Fibroblast of peridontal ligament (primary cell): ENCODE results near the gene CSNK2A3.
"Not testable (repeated sequence)": the region's sequence is repeated elsewhere in the genome, so short reads cannot be mapped to it uniquely, and the experiment has no call there.

Experiments
- DNase-seq: peaks from one replicate; pipeline ENCODE4 v3.0.0-alpha.2; 2010; ENCODE audit errors: extremely low read depth

Gene CSNK2A3

GRCh38 chr11:11380340-11380739, 27.3 kb upstream of the CSNK2A3 start:
- no peak for DNase-seq

DNA sequence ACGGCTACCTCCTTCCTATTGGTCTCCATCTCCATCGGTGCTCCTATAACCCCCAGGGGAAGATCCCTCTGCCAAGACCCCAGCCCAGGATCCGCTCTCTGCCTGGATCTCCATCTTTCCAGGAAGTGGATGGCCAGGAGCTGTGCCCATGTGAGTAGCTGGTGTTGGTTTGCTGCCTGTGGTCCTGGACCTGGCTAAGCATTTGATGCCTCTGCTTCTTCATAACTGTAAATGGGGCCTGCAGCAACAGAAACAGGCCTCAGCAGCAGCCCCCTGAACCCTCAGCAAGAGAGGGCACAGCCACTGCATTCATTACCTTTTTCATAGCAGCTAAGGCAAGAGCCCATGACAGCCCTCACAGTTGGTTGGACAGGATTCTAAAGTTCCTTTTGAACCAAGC, 26.6 kb upstream of the CSNK2A3 start:
- DNase-seq = no peak

- no peak for DNase-seq
Observed at GRCh38 chr11:11378184-11378940, 25.3 kb upstream of the CSNK2A3 start.

DNA sequence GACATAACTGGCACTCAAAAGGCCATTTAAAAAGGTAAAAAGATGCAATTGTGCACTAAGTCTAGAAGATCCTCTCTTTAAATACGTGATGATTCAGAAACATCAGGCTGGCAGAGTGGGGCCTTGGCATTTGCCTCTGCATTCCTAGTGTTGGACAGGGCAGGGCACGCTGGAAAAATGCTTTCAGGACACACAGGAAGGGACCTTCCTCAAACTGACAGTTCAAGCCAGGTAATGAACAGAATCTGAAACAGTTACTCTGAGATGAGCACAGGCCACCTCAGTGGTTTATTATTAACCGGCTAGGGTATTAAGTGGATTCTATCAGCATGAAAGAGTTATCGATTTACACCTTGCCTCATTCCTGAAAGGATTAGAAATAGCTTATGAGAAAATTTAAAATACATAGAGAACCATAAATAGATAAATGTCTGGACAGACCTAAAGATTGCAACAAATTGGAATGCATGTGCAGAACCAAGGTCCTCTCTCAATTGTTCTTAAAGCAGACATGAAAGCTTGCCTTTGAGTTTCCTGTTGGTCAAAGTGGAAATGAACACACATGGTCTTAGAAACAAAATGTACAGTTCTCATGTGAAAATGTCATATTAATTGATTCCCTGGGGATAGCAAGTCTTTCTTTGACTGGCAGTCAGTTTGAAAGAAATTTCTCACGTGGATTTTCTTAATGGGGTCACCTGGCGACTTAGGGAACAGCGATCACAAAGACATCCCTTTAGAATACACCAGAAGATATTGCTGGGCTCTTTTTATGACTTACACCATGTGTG, 21.5 kb upstream of the CSNK2A3 start:
- no peak for DNase-seq

DNA sequence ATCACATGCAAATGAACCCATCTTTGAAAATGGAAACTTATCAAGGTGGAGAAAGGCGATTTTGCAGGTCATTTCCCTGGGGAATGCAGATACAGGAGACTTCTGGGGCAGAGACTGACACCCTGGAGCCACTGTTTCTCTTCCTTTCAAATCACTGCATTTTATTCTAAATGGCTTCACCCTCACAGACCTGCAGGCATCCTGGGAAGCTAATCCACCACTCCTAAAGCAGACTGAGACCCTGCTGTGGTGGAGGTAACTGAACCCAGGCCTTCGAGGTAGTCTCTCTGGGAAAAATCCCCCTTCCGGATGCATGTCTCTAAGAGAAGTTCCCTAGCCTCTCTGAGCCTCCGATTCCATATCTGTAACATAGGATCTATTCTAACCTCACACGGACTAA, 20.9 kb upstream of the CSNK2A3 start:
- no peak for DNase-seq

- no peak for DNase-seq
Observed at GRCh38 chr11:11372461-11372860, 19.4 kb upstream of the CSNK2A3 start.

GRCh38 chr11:11370962-11371303, 17.9 kb upstream of the CSNK2A3 start:
- DNase-seq = no peak

- DNase-seq = no peak
Observed at GRCh38 chr11:11370255-11370961, 17.4 kb upstream of the CSNK2A3 start.

- DNase-seq = peak; percentile 25
Observed at GRCh38 chr11:11366793-11367192, 13.7 kb upstream of the CSNK2A3 start.

GRCh38 chr11:11363674-11364073, 10.6 kb upstream of the CSNK2A3 start:
- DNase-seq = no peak

GRCh38 chr11:11359611-11360010, 6.6 kb upstream of the CSNK2A3 start:
- no peak for DNase-seq

DNA sequence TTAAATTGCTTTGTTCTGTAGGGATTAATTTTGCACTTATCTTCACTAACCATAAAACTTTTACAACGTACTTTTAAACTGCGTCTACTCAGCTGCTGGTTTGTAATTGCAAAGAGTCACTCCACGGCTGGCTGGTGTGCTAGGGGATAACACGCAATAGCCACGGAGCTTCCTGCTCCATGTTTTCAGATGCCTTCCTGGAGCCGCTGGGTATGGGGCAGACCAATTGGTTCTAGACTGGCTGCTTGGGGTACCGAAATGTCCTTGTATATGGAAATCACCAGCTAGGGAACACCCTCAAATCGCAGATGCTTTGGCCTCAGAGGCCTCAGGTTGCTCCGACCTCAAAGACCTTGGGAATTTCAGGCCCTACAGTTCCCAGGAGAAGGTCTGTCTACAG, 3.8 kb upstream of the CSNK2A3 start:
- no peak for DNase-seq

- DNase-seq = not testable (repeated sequence)
Observed at GRCh38 chr11:11351851-11352250, 1.2 kb downstream of the CSNK2A3 start.

DNA sequence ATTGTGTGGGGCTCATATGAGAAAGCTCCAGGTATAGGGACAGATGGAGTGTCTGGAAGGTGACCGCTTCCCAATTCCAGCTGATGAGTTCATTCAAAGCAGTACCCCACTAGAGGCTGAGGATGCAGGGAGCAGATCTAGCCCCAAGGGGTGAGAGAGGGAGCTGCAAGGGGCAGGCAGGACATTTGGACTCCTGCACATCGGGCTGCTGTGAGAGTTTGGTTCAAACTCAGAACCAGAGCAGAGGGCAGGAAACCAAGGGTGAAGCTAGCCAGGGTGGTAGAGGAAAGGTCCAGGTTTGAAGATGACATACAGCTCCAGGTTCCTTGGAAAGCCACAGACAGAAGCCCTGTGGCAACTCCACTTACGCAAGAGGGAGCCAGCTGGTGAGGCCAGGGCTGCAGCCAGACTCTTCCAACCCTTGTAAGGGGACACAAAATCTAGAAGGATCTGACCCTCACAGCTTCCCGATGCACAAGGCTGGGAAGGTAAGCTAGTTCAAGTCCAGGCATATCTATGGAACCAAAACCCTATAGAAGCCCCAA, 1.9 kb downstream of the CSNK2A3 start:
- DNase-seq = no peak

DNA sequence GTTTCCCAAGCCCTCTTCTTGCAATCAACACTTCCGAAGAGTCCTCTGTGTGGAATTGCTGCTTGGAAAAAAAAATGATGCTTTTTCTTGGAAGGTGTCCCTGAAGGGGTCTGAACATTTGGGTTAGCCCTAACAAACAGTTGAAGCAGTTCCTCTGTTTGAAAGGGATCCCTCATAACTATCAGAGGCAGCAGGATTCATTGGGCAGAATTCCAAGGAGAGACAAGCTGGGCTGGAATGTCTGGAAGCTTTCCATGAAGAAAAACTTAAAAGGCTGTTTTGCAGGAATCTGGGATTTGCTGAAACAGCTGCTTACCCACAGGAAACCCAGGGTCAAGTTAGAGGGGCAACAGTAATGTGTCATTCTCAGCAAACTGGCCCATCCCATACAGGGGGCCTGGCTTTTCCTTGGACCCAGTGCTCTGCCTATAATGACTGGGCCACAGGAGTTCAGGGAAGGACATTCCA, 3.1 kb downstream of the CSNK2A3 start:
- peak; percentile 65 for DNase-seq

DNA sequence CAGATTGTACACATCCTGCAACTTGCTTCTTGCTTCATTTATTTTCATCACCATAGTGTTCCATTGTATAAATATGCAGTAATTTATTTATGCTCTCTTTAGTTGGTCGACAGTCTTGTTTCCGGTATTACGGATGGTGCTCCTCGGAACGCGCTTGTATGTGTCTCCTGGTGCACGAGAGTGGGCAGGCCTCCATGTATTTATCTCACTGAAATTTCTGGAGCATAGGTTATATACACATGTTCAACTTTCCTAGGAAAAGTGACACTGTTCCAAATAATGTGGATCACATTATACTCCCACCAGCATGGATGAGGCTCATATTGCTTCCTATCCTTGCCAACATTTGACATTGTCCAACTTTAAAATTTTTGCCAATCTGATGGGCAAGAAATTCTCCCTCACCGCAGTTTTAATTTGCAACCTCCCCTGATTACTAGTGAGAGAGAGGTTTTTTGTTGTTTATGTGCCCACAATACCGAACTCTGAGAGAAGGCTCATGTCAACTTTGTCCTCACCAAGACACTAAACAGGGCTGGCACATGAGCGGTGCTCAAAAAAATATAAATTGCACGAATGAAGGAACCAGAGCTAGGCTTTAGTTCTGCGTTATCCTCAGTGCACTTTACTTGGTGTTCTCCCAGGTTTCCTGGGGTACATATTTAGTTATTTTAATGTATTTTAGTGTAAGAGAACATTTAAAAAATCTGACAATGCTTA, 3.8 kb downstream of the CSNK2A3 start:
- no peak for DNase-seq

DNA sequence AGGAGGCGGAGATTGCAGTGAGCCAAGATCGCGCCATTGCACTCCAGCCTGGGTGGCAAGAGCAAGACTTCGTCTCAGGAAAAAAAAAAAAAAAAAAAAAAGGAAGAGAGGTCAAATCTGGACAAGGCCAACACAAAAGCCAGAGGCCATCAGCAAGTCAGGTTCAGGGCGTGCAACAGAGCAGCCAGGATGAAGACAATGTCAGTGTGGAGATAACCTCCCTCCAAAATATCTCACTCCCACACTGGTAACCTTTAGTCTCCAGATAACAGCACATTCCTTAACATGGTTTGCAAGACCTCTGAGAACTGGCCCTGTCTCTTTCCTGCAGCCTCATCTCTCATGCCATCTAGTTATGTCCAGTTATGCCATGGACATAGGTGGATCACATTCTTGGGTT, 4.7 kb downstream of the CSNK2A3 start:
- DNase-seq = no peak

DNA sequence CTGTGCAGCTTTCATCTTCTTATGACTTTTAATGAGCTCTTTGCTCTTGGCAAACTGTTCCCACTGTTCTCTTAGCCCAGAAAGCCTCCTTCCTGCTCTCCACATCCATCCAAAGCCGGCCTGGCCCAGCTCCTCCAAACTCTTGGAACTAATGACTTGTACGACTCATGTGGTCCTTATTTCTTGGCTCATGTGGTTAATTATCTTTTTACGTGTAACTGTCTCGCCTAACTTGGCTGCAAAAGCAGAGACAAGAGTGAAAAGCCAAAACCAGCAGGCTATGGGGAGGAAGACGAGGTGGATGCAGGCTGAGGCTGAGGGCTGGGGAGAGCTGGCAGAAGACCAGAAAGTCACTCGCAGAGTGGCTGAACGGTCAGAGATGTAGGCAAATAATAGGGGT, 5.5 kb downstream of the CSNK2A3 start:
- DNase-seq = no peak

DNA sequence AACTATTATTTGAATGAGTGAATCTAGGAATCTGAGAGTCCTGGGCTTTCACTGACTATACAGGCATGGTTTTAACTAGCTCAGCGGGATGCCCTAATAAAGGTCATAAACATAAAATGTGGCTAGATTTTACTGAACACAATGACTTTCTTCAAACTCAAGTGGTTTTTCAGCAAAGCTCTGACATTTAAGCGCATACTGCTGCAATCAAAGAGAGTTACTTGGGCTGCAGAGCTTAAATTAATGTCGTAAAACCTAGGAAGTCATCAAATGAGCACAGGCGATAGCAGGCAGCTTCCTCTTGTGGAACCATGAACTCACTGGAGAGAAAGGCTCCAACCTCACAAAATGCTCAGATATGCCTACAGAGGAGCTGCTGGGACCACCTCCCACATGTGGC, 6.7 kb downstream of the CSNK2A3 start:
- no peak for DNase-seq

DNA sequence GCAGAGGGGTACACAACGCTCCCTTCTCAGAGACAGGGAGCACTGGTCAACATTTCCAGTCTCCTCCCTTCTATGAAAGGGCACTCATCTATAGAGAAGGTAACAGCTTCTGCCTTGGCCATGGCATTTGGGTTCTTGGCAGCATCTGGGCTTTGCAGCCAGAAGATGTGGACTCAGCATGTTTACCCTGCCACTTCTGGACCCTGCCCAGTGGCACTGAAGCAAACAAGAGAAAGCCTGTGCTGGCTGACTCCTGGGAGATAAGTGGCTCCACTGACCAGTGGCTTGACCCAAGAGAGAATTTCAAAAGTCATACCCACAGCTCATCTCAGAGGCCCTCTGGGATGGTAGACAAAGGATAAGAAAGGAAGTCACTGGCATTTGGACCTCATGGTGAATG, 8.0 kb downstream of the CSNK2A3 start:
- DNase-seq = no peak

- DNase-seq = no peak
Observed at GRCh38 chr11:11344045-11344444, 9.0 kb downstream of the CSNK2A3 start.

DNA sequence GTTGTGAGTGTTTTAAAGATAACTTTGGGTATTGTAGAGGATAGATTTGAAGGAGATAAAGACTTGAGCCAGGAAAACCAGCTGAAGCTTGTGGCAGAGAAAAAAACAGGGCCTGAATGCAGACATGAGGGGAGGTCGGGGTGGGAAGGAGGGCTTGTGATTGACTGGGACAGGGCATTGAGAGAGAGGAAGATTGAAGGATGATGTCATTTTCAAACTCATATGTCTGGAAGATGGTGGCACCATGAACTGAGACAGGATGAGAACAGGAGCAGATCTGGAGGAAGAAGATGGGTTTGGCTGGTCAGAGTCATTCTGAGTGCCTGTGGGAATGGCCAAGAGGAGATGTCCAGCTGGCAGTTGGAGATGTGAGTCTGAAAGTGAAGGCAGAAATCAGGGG, 14.7 kb downstream of the CSNK2A3 start:
- no peak for DNase-seq
